GM18502 (cell line): ENCODE data around the gene MFNG.

Experiments
- ATAC-seq: cut with Tn5 transposase; IDR thresholded peaks from one replicate; pipeline ENCODE4 v1.9.1; 2021; ENCODE audit warnings: mild to moderate bottlenecking; ENCODE audit not compliant: unreplicated experiment, poor library complexity

Gene MFNG

GRCh38 chr22:37454857-37455686, 31.1 kb downstream of the MFNG start:
- no peak for ATAC-seq

- no peak for ATAC-seq
Measured at GRCh38 chr22:37453696-37454095, 32.5 kb downstream of the MFNG start.

DNA sequence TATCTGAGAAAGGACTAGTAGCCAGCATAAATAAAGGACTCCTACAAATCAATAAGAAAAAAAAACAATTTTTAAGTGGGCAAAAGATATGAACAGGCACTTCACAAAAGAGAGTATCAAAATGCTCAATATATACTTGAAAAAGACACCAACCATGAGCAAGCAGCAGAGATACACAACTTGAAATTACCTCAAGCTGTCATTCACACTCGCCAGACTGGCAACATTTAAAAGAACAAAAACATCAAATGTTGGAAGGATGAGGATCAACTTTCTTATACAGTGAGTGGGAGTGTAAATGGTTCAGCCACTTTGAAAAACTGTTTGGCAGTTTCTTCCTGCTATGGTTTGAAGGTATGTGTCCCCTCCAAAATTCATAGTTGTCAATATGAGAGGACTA, 35.0 kb downstream of the MFNG start:
- ATAC-seq: no peak

DNA sequence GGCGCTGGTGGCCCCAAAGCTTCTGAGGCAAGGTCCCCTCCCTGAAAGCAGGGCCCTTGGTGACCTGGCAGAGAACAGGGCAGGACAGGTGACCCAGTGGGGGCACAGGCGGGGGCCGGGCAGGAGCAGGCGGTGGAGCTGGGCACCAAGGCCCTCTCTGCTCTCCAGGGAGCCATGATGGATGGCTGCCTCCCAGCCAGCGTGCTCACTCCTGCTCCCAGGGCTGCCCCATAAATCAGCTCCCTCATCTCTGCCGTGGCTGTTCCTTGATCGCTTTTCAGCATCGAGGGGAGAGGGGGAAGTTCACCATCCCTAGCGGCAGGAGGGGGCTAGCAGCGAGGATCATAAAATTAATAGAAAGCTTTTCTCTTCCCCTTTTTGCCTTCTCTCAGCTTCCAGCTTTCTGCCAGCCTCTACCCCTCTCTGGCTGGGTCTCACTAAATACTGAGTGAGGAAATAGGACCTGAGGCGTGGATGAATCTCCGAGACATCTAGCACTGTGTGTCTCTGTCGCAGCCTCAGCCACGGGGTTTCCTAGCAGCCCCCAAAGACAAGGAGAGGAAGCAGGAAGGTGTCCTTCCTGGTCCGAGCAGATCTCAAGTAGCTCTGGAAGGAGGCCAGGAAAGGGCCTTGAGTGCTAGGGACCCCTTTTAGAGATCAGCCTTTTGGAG, 36.7 kb downstream of the MFNG start:
- no peak for ATAC-seq

DNA sequence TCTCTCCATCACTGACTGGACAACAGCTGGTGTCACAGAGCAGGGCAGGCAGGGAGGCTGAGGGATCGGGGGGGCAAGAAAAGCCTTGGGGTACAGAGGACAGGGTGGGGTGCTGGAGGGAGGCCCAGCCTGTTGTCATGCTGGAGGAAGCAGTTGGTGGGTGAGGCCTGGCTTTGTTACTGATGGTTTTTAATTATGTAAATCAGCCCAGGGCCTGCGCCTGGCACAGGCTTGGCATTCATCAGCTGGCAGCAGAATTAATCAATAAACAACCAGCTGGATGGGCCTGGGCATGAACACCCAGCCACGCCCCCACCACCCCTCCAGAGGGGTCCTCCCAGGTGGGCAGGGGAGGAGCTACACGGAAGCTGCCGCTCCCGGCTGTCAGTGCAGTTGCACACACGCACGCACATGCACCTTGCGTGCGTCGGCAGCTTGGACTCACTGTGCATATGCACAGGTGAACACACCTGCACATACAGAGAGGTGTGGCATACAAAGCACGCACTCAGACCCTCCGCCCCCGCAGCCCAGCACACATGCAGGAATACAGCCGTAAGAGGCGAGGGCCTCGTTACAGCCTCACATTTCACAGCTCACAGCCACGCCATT, 37.6 kb downstream of the MFNG start:
- no peak for ATAC-seq

GRCh38 chr22:37445501-37445900, 40.7 kb downstream of the MFNG start:
- no peak for ATAC-seq

DNA sequence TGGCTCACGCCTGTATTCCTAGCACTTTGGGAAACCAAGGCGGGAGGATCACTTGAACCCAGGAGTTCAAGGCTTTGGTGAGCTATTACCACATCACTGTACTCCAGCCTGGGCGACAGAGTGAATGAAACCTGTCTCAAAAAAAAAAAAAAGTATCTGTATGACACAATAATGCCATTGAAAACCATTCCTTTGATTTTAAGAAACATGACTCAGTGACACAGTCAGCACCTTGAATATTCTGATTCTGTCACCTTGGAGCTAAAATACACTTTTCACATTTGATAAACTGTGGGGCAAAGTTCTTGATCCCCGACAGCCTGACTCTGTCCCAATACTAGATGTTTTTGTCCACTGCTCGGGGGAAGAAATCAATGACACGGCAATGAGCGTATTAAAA, 42.2 kb downstream of the MFNG start:
- ATAC-seq: no peak

DNA sequence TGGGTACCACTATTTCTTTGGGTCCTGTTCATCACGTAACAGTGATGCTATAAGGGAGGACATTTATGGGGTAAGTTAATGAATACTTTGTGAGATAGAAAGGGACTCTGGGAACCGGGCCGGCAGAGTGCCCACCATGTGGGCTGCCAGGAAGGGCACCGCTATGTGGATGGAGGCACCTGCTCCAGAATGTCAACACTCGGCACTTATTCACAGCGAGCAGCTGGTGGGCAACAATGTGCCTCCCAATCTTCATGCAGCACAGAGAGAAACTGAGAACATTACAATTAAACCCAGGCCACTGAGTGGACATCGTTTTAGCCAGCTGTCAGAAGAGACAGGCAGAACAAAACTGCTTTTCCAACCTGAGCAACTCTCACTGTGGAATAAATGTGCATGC, 43.1 kb downstream of the MFNG start:
- no peak for ATAC-seq

DNA sequence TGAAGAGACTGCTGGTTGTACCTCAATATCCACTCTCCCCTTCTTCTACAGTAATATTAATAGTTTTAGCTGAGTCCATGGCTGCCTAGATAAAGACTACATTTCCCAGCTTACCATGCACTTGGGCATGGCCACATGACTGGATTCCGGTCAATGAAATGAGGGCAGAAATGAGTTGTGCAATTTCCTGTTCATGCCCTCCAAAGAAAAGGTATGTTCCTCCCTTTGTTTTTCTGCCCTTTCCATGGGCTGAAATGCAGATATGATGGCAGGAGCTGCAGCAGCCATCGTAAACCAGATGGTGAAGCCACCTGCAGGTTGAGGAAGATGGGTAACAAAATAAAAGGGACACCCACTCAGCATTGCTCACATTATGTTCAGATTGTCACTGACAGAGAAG, 43.6 kb downstream of the MFNG start:
- ATAC-seq: no peak

GRCh38 chr22:37442135-37442534, 44.0 kb downstream of the MFNG start:
- ATAC-seq: no peak

- ATAC-seq: no peak
Measured at GRCh38 chr22:37440875-37441274, 45.3 kb downstream of the MFNG start.

DNA sequence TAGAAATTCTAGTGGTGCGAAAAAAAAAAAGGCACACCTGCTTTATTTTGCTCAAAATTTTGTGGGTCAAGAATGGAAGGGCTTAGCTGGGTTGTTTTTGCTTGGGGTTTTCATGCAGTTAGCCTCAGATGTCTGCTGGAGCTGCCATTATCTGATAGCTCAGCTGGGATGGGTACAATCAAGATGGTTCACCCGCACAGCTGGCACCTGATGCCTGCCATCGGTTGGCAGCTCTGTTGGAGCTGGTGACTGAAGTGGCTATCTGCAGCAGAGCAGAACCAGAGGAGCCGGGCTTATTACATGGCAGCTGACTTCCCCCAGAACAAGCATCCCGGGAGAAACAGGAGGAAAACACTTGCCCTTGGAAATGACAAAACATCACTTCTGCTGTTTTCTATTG, 46.8 kb downstream of the MFNG start:
- ATAC-seq: no peak

- no peak for ATAC-seq
Measured at GRCh38 chr22:37435970-37436603, 50.1 kb downstream of the MFNG start.

GRCh38 chr22:37433786-37434185, 52.4 kb downstream of the MFNG start:
- no peak for ATAC-seq

DNA sequence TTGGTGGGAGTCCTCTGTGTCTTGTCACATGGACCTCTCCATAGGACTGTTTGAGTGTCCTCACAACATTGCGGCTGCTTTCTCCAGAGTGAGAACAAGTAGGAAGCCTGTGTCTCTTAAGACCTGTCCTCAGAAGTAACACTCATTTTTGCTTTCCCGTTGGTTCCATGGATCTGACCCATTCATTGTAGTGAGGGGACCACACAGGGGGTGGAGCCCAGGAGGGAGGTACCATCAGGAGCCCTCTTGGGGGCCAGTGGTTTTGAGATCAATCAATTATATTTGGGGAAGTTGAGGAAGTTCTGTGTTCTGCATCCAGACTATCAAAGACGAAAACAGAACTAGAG, 53.5 kb downstream of the MFNG start:
- ATAC-seq: no peak

GRCh38 chr22:37431801-37432707, 54.1 kb downstream of the MFNG start:
- ATAC-seq: no peak

DNA sequence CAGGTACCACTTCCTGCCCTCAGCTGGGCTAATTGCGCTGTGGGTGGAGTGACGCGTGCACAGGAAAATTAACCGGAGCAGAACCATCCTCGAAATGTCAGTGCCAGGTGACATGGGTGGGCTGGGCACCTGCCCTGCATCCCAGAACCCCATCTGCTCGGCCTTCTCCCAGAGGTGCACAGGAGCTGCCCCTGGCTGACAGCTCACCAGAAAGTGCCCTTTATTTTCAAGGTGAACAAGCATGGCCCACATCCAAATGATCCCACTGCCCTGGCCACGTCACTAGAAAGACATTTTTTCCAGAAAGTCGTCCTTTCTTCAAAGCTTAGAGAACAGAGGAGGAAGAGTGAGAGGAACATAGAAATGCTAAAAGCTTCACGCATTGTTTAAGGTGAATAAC, 54.8 kb downstream of the MFNG start:
- ATAC-seq: no peak

- no peak for ATAC-seq
Measured at GRCh38 chr22:37430941-37431340, 55.2 kb downstream of the MFNG start.

DNA sequence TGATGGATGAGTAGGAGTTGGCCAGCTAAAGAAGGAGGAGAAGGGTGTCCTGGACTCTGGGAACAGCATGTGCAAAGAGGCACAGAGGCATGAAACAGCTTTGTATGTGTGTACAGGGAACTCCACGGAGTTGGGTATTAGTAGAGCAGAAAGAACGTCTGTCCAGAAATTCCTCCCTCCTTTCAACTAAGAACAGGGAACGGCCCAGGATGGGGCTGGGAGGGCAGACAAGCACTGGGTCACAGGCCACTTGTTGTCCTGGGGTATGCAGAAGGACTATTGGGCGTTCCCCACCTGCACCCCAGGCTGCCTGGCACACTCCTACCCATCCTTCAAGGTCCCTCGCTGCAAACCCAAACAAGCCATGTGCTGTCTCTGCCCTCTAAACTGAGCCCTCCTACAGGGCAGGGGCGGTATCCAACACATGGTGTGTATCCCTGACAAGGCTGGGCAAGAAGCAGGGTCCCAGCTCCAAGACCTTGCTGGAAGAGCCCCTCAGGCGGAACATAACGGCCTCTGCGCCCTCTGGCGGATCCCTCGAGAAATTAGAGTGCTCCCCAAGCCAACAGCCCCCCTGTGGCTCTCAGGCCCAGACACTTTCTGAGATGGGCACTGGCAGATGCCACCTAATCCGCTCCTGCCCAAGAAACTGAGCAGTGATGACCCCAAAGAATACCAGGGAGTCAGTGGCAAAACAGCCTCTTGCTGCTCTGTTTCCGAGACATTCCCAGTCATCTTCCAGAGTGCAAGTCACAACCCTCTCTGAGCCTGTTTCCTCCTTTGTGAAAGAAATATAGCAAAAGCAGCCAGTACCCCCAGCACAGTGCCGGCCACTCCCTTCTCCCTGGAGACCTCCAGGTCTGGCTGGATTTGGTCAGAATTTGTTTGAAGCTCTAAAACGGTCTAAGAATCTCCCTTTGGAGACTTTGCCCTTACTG, 57.3 kb downstream of the MFNG start:
- no peak for ATAC-seq
